CD4-positive, alpha-beta T cell treated with Interleukin-15 for 4 hours (primary cell): Measurements from ENCODE around the gene AKR1C2.
"Not testable (repeated sequence)": the region's sequence is repeated elsewhere in the genome, so short reads cannot be mapped to it uniquely, and the experiment has no call there.

ENCODE experiments used
- DNase-seq: peaks from one replicate; pipeline ENCODE4 v3.0.0-alpha.2; 2020; ENCODE audit warnings: low spot score

Gene AKR1C2

GRCh38 chr10:4956955-4957645 lies 46.6 kb downstream of the AKR1C2 start:
- not testable (repeated sequence) for DNase-seq

GRCh38 chr10:4956088-4956487 lies 47.6 kb downstream of the AKR1C2 start:
- DNase-seq, result not testable (repeated sequence)

GRCh38 chr10:4953405-4953804 lies 50.3 kb downstream of the AKR1C2 start:
- DNase-seq, result no peak

- DNase-seq, result not testable (repeated sequence)
Measured at GRCh38 chr10:4951512-4952162, 52.0 kb downstream of the AKR1C2 start.

- DNase-seq, result no peak
Measured at GRCh38 chr10:4947635-4948596, 55.7 kb downstream of the AKR1C2 start.

- no peak for DNase-seq
Measured at GRCh38 chr10:4947039-4947634, 56.5 kb downstream of the AKR1C2 start.

- no peak for DNase-seq
Measured at GRCh38 chr10:4945766-4946717, 57.6 kb downstream of the AKR1C2 start.

GRCh38 chr10:4944841-4945240 lies 58.8 kb downstream of the AKR1C2 start:
- no peak for DNase-seq

GRCh38 chr10:4943821-4944220 lies 59.8 kb downstream of the AKR1C2 start:
- DNase-seq, result no peak

- DNase-seq, result not testable (repeated sequence)
Measured at GRCh38 chr10:4943416-4943815, 60.2 kb downstream of the AKR1C2 start.

GRCh38 chr10:4942931-4943330 lies 60.7 kb downstream of the AKR1C2 start:
- DNase-seq, result not testable (repeated sequence)

- no peak for DNase-seq
Measured at GRCh38 chr10:4941540-4942330, 61.9 kb downstream of the AKR1C2 start.

GRCh38 chr10:4940909-4941308 lies 62.7 kb downstream of the AKR1C2 start:
- DNase-seq, result not testable (repeated sequence)

- not testable (repeated sequence) for DNase-seq
Measured at GRCh38 chr10:4940073-4940428, 63.6 kb downstream of the AKR1C2 start.

- no peak for DNase-seq
Measured at GRCh38 chr10:4939224-4940072, 64.2 kb downstream of the AKR1C2 start.
